Measurements from ENCODE around the gene EZH2. TPM values are rescaled to one million over a fixed set of nuclear protein-coding genes. Genes with fewer than 3 reads are reported as not detected.

Gene EZH2
- total RNA-seq, 2 donors from 2014 or later = 0.26 to 0.98 TPM

DNA sequence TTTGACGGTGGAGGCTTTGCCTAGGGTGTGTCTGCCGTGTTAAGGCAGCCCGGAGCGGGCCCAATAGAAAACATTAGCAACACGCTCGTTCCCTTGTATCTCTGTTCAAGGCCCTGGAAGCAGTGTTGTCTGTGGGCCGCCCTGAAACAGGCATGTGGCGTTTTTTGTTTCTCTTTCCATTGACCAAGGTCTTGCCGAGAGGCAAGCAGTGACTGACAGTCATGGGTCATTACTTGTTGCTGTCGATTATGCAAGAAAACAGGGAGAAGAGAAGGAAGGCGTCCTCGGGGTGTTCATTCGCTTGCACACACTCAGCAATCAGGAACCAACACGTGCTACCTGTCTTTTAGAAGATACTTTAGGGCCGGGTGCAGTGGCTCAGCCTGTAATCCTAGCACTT, 92.5 kb downstream of the EZH2 start:
- H3K9me3 ChIP-seq = peaks cover 0 to 6% of the 10 kb centered on the region in 2 donors
- TF ChIP-seq, protein P1, sequence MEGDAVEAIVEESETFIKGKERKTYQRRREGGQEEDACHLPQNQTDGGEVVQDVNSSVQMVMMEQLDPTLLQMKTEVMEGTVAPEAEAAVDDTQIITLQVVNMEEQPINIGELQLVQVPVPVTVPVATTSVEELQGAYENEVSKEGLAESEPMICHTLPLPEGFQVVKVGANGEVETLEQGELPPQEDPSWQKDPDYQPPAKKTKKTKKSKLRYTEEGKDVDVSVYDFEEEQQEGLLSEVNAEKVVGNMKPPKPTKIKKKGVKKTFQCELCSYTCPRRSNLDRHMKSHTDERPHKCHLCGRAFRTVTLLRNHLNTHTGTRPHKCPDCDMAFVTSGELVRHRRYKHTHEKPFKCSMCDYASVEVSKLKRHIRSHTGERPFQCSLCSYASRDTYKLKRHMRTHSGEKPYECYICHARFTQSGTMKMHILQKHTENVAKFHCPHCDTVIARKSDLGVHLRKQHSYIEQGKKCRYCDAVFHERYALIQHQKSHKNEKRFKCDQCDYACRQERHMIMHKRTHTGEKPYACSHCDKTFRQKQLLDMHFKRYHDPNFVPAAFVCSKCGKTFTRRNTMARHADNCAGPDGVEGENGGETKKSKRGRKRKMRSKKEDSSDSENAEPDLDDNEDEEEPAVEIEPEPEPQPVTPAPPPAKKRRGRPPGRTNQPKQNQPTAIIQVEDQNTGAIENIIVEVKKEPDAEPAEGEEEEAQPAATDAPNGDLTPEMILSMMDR (IDR thresholded peaks at IDR 0.05) = no peak
- no peaks in the 10 kb centered on the region for H3K27me3 ChIP-seq
- H3K4me1 ChIP-seq = peaks cover 0 to 16% of the 10 kb centered on the region in 2 donors
- H3K27ac ChIP-seq = no peak overlapping the region
- H3K4me3 ChIP-seq = no peak overlapping the region
- H3K36me3 ChIP-seq = peaks cover 91% of the 10 kb centered on the region
- DNase-seq (ENCODE audit: low spot score) = no peak

DNA sequence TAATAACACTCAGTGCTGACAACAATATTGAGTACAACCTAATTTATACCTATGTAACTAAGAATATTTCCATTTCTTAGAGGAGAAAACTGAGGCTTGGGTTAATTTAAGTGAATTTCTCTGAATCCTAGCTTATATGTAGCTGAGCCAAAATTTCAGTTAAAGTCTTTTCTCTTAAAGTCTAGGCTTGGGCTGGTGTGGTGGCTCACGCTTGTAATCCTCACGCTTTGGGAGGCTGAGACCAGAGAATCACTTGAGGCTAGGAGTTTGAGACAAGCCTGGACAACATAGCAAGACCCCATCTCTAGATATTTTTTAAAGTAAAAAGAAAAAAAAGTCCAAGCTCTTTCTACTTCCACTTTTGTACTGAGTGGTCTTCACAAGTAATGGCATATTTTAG, 93.2 kb downstream of the EZH2 start:
- Histone ChIP-seq H3K4me1 (peaks cover 0 to 16% of the 10 kb centered on the region in 2 donors), H3K9me3 (peaks cover 0 to 6% of the 10 kb centered on the region in 2 donors), H3K4me3 (no peak overlapping the region), H3K27ac (no peak overlapping the region), H3K36me3 (peaks cover 91% of the 10 kb centered on the region), H3K27me3 (no peaks in the 10 kb centered on the region)
- DNase-seq (ENCODE audit: low spot score) = no peak
- TF ChIP-seq, protein P1 (IDR thresholded peaks at IDR 0.05) = no peak

DNA sequence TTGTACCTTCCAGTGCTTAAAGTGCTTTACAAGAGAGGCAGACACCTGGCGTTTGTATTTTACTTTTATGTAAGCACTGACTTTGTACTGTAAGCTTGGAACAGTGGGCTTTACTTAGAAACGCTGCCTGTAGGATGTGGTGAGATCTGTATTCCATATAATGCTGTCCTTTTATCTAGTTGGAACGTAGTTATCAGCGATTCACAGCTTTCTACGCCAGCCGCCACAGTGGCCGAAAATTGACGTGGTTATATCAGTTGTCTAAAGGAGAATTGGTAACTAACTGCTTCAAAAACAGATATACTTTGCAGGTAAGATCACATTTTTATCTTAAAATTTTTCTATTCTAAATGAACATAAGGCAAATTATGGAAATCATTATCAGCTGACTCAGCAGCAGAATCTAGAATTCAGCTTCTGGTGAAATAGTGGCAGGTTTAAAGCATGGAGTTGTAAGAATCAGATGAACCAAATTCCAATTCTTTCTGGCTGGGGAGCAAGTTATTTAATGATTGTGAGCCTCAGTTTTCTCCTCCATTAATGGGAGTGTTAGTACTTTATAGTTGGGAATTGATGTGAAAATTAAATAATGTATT, 93.9 kb downstream of the EZH2 start:
- H3K9me3 ChIP-seq = peaks cover 0 to 6% of the 10 kb centered on the region in 2 donors
- peaks cover 95% of the 10 kb centered on the region for H3K36me3 ChIP-seq
- TF ChIP-seq, protein P1 (IDR thresholded peaks at IDR 0.05) = no peak
- no peak for DNase-seq (ENCODE audit: low spot score)
- H3K27ac ChIP-seq = no peak overlapping the region
- H3K27me3 ChIP-seq = no peaks in the 10 kb centered on the region
- H3K4me1 ChIP-seq = peaks cover 0 to 16% of the 10 kb centered on the region in 2 donors
- no peak overlapping the region for H3K4me3 ChIP-seq

DNA sequence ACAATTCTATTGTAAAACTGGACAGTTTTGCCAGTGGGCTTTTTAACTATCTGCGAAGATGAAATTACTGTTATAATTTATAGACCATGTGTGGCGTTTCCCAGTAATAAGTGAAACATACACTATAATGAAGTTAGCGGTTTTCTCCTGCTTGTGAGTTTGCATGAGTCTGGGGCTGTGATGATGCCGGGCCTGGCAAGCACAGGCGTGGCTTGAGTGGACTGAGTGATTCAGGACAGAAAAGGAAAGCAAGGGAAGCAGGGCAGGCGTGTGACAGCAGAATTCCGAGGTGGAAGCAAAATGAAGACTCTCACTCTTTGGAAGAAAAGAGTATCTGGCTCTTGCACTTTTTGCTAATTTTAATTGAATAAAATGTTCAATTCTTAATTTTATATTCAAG, 94.9 kb downstream of the EZH2 start:
- H3K4me1 ChIP-seq = peaks cover 0 to 16% of the 10 kb centered on the region in 2 donors
- peaks cover 94% of the 10 kb centered on the region for H3K36me3 ChIP-seq
- DNase-seq (ENCODE audit: low spot score) = no peak
- no peak overlapping the region for H3K4me3 ChIP-seq
- H3K27me3 ChIP-seq = no peaks in the 10 kb centered on the region
- H3K9me3 ChIP-seq = peaks cover 0 to under 1% of the 10 kb centered on the region in 2 donors
- TF ChIP-seq, protein P1 (IDR thresholded peaks at IDR 0.05) = no peak
- H3K27ac ChIP-seq = no peak overlapping the region

DNA sequence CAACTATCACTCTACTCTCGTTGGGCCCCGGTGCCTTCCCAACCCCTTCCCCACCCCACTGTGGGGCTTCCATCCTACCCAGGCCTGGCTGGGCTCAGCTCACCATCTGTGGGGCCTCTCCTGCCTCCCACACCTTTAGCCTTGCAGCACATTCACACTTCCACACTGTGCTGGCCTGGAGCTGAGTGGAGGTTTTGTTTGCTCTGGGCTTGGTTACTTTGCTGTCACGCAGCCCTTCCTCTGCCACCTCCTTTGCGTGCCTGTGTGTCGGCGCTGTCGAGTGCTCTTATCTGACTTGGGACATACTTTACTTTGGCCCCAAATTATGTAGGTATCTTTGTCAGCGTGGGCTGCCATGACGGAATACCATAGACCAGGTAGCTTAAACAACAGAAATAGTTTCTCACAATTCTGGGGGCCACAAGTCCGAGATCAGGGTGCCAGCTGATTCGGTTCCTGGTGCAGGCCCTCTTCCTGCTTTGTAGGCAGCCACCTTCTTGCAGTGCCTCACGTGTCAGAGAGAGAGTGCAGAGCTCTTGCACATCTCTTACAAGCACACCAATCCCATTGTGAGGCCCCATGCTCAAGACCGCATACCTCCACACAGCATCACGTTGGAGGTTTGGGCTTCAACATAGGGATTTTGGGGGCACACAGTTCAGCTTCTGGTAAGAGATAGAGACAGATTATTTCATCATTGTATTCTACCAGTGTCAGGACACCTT, 96.4 kb downstream of the EZH2 start:
- Histone ChIP-seq H3K36me3 (peaks cover 95% of the 10 kb centered on the region), H3K27ac (no peak overlapping the region), H3K27me3 (no peaks in the 10 kb centered on the region), H3K9me3 (no peaks in the 10 kb centered on the region), H3K4me3 (no peak overlapping the region), H3K4me1 (peaks cover 0 to 16% of the 10 kb centered on the region in 2 donors)
- TF ChIP-seq, protein P1 (IDR thresholded peaks at IDR 0.05) = no peak
- no peak for DNase-seq (ENCODE audit: low spot score)
